GM12878 (cell line): Measurements from ENCODE around the gene IL12B. TPM values are rescaled to one million over a fixed set of nuclear protein-coding genes. Genes with fewer than 3 reads are reported as not detected.
A peak's percentile ranks its signal among the peaks of the same experiment; 100 is the strongest.

Experiments
- CTCF ChIP-seq, 3 experiments: IDR thresholded peaks in 2 of 3; conservative IDR thresholded peaks in 1 of 3; 2 replicates each; pipeline ENCODE4 v1.5.1; 2011; ENCODE audit warnings: low read depth in 3 of 3, low read length in 3 of 3, mild to moderate bottlenecking in 3 of 3, control low read depth in 2 of 3, moderate library complexity in 2 of 3, inconsistent platforms in 1 of 3, mixed read lengths in 1 of 3; ENCODE audit not compliant: control insufficient read depth in 2 of 3, insufficient read depth in 1 of 3; ENCODE audit errors: extremely low read depth in 1 of 3
- DPF2 ChIP-seq: fragments of 450-650 bp; IDR thresholded peaks from 2 replicates; pipeline ENCODE4 v1.6.1; 2017; ENCODE audit warnings: mild to moderate bottlenecking
- EED ChIP-seq: sonication (generic); IDR thresholded peaks from 2 replicates; pipeline ENCODE4 v1.6.1; 2016; ENCODE audit warnings: antibody characterized with exemption, low read depth
- ETV6 ChIP-seq, 2 experiments: fragments of 450-650 bp in 1 of 2; IDR thresholded peaks in 1 of 2; conservative IDR thresholded peaks in 1 of 2; 2 replicates each; pipeline ENCODE4 v1.6.1; 2014; ENCODE audit warnings: antibody characterized with exemption in 1 of 2, borderline replicate concordance in 1 of 2, low read depth in 1 of 2, mild to moderate bottlenecking in 1 of 2, moderate library complexity in 1 of 2
- HCFC1 ChIP-seq: fragments of 150-350 bp; IDR thresholded peaks from 2 replicates; pipeline ENCODE4 v1.6.1; 2014; ENCODE audit warnings: low read length
- MTA3 ChIP-seq: IDR thresholded peaks from 2 replicates; pipeline ENCODE4 v1.6.1; 2012; ENCODE audit warnings: low read length, inconsistent platforms, borderline replicate concordance
- NBN ChIP-seq: fragments of 450-650 bp; IDR thresholded peaks from 2 replicates; pipeline ENCODE4 v1.6.1; 2016
- NKRF ChIP-seq: fragments of 450-650 bp; conservative IDR thresholded peaks from 2 replicates; pipeline ENCODE4 v1.6.1; 2017; ENCODE audit warnings: mild to moderate bottlenecking, moderate library complexity
- NR2F1 ChIP-seq: fragments of 450-650 bp; conservative IDR thresholded peaks from 2 replicates; pipeline ENCODE4 v1.6.1; 2017; ENCODE audit warnings: mild to moderate bottlenecking
- PAX8 ChIP-seq: fragments of 450-650 bp; IDR thresholded peaks from 2 replicates; pipeline ENCODE4 v1.6.1; 2017; ENCODE audit warnings: mild to moderate bottlenecking, moderate library complexity
- RAD21 ChIP-seq: IDR thresholded peaks from 2 replicates; pipeline ENCODE4 v1.6.1; 2011; ENCODE audit warnings: mild to moderate bottlenecking, low read depth, low read length, moderate library complexity; ENCODE audit not compliant: insufficient read depth
- RAD51 ChIP-seq: fragments of 450-650 bp; IDR thresholded peaks from 2 replicates; pipeline ENCODE4 v1.6.1; 2016; ENCODE audit warnings: moderate library complexity, mild to moderate bottlenecking, inconsistent platforms
- RELB ChIP-seq: fragments of 450-650 bp; IDR thresholded peaks from 2 replicates; pipeline ENCODE4 v1.6.1; 2017; ENCODE audit warnings: low read depth, mild to moderate bottlenecking, moderate library complexity
- RUNX3 ChIP-seq: IDR thresholded peaks from 2 replicates; pipeline ENCODE4 v1.6.1; 2012; ENCODE audit warnings: low read length, inconsistent platforms
- SMC3 ChIP-seq: IDR thresholded peaks from 2 replicates; pipeline ENCODE4 v1.6.1; 2011; ENCODE audit warnings: low read length, improper control_type of control experiment, borderline replicate concordance
- SPI1 ChIP-seq: IDR thresholded peaks from 2 replicates; pipeline ENCODE4 v1.6.1; 2011; ENCODE audit warnings: low read depth, mild to moderate bottlenecking, low read length, moderate library complexity, borderline replicate concordance; ENCODE audit not compliant: insufficient read depth
- SUPT20H ChIP-seq: IDR thresholded peaks from 2 replicates; pipeline ENCODE4 v1.6.1; 2011; ENCODE audit warnings: low read depth, mild to moderate bottlenecking, low read length, moderate library complexity, borderline replicate concordance; ENCODE audit not compliant: control insufficient read depth
- TCF12 ChIP-seq: IDR thresholded peaks from 2 replicates; pipeline ENCODE4 v1.6.1; 2011; ENCODE audit warnings: low read depth, mild to moderate bottlenecking, low read length
- TCF3 ChIP-seq: IDR thresholded peaks from 2 replicates; pipeline ENCODE4 v1.6.1; 2012; ENCODE audit warnings: low read depth, mild to moderate bottlenecking, low read length, borderline replicate concordance; ENCODE audit not compliant: insufficient read depth
- ZBED1 ChIP-seq: IDR thresholded peaks from 2 replicates; pipeline ENCODE4 v1.6.1; 2016; ENCODE audit warnings: borderline replicate concordance
- ZBTB4 ChIP-seq: fragments of 450-650 bp; formaldehyde crosslinking; IDR thresholded peaks from 2 replicates; pipeline ENCODE4 v1.4.0; 2022; ENCODE audit warnings: mild to moderate bottlenecking, moderate library complexity
- polyA plus RNA-seq, 11 experiments: library from polyadenylated mRNA; depleted of rRNA in 4 of 11; unstranded in 6 of 11; stranded (reverse) in 5 of 11; fragments of >200 nt; fragmentation: Nextera tagmentation in 4 of 11; fragmentation: Illumina TruSeq in 1 of 11; extraction: Ambion mirVana in 4 of 11; extraction: Trizol in 1 of 11; gene quantifications; 1 replicate in 1 of 11; 2 replicates in 10 of 11; pipeline versions ENCODE4 v1.2.1 to v1.2.3, GENCODE V29; 2011 to 2016; ENCODE audit warnings: inconsistent platforms in 2 of 11, missing spikeins in 2 of 11, low read depth in 1 of 11
- total RNA-seq, 4 experiments: library from RNA; depleted of rRNA in 3 of 4; stranded (reverse); fragments of >200 nt in 3 of 4; fragmentation: Illumina TruSeq in 1 of 4; extraction: Trizol in 1 of 4; gene quantifications; 2 replicates each; pipeline versions ENCODE4 v1.2.1 to v1.2.3, GENCODE V29; 2013 to 2021

IL12B gene
- total and polyA plus RNA-seq, 10 of the 15 experiments (the other 5 are each of a cell fraction or from before 2014, with no cell fraction given), result 0.15 to 0.72 (median 0.45) TPM

GRCh38 chr5:159331093-159331973, 1.0 kb upstream of the IL12B start (continued):
- TF ChIP-seq SMC3 (peak; percentile 39; the same call in 1 of the 2 replicates), SUPT20H (no peak), ZBED1 (no peak), RELB (peak; percentile 48), EED (peak; percentile 89), NR2F1 (peak; percentile 53; the same call in 1 of the 2 replicates), SPI1 (peak; percentile 35; the same call in 1 of the 2 replicates), CTCF (IDR thresholded peaks at IDR 0.05 in 2 of 3, conservative IDR thresholded peaks at IDR 0.05 in 1 of 3; ENCODE audit: control insufficient read depth in 2 of 3, extremely low read depth in 1 of 3, insufficient read depth in 1 of 3, low read depth in 3 of 3, low read length in 3 of 3) (peak; percentile 63 to 93 (median 76)), ZBTB4 (CRISPR knock-in tag) (no peak), TCF12 (0 out of 2 replicates have a peak, but pooled peaks have one; percentile 13), DPF2 (peak; percentile 75), ETV6 (conservative IDR thresholded peaks at IDR 0.05 in 1 of 2, IDR thresholded peaks at IDR 0.05 in 1 of 2; ENCODE audit: borderline replicate concordance in 1 of 2, low read depth in 1 of 2) (peak in 1 of 2 experiments; percentile 52; a peak in 1 of 4 replicates), MTA3 (no peak), NKRF (0 out of 2 replicates have a peak, but pooled peaks have one; percentile 15), TCF3 (no peak), NBN (peak; percentile 54; the same call in 1 of the 2 replicates), RAD21 (peak; percentile 56), RAD51 (no peak), RUNX3 (no peak), HCFC1 (no peak), PAX8 (peak; percentile 89)
